MM.1S (cell line): ENCODE results near the gene CADM3.

Source experiments
- CTCF ChIP-seq: fragments of 300-600 bp; sonication (generic); IDR thresholded peaks from 2 replicates; pipeline ENCODE4 v1.5.1; 2016; ENCODE audit warnings: antibody characterized with exemption, low read length, mixed read lengths
- EZH2 ChIP-seq: fragments of 300-600 bp; sonication (generic); optimal IDR thresholded peaks from 2 replicates; pipeline ENCODE3; 2017; ENCODE audit warnings: low read depth, mild to moderate bottlenecking, antibody characterized with exemption, low read length, mixed read lengths

DNA sequence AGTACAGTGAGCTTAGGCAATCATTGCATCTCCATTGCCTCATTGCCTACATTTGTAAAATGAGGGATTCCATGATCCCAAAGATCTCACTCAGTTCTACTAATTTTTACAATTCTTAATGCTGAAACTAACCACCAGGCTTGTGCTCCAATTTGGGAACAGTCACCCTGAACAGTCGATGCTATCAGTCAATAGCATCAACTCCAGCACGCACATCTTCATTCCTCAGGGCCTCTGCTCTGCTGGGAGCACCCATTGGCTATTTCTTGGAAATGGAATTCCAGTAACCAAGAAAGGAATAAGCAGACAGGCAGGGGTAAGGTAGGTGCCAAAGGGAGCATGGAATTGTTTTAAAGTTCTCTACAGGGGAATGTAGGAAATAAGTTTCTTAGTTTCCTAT, 19.0 kb downstream of the CADM3 start:
- no peak for TF ChIP-seq EZH2
- TF ChIP-seq CTCF = no peak
